Activated CD8-positive, alpha-beta T cell treated with anti-CD3 and anti-CD28 coated beads, Interleukin-2, amount 10 ng/mL, durations not matched to agents 7 days and 5 days (primary cell): ENCODE data around the gene DNAH3. TPM values are rescaled to one million over a fixed set of nuclear protein-coding genes. Genes with fewer than 3 reads are reported as not detected.
"Not testable (repeated sequence)": the region's sequence is repeated elsewhere in the genome, so short reads cannot be mapped to it uniquely, and the experiment has no call there.

Source experiments
- ATAC-seq: fragments of 150-1000 bp; cut with Tn5 transposase; one replicate; pipeline ENCODE4 v1.10.0; 2021; ENCODE audit warnings: moderate library complexity
- CTCF ChIA-PET: fragments of 350-600 bp; sonication (Branson Sonifier 250); formaldehyde crosslinking; loops from one replicate; lab custom pipeline; 2021; ENCODE audit warnings: antibody characterized with exemption; lab: Charles Lee
- POLR2A ChIA-PET: fragments of 350-600 bp; sonication (Branson Sonifier 250); formaldehyde crosslinking; loops from one replicate; lab custom pipeline; 2021; ENCODE audit warnings: antibody characterized with exemption; lab: Charles Lee
- DNase-seq: peaks from one replicate; pipeline ENCODE4 v3.0.0-alpha.2; 2020
- H3K27ac Mint-ChIP-seq: one replicate; pipeline ENCODE4 v1.8.0; 2021; ENCODE audit warnings: mild to moderate bottlenecking, mixed read lengths
- H3K27me3 Mint-ChIP-seq: one replicate; pipeline ENCODE4 v1.8.0; 2021; ENCODE audit warnings: low read depth, mixed read lengths
- H3K36me3 Mint-ChIP-seq: one replicate; pipeline ENCODE4 v1.8.0; 2021; ENCODE audit warnings: low read depth, mixed read lengths
- H3K4me1 Mint-ChIP-seq: one replicate; pipeline ENCODE4 v1.8.0; 2021; ENCODE audit warnings: low read depth, mixed read lengths
- H3K4me3 Mint-ChIP-seq: one replicate; pipeline ENCODE4 v1.8.0; 2021; ENCODE audit warnings: mild to moderate bottlenecking, mixed read lengths
- H3K9me3 Mint-ChIP-seq: one replicate; pipeline ENCODE4 v1.8.0; 2022; ENCODE audit warnings: mixed read lengths; ENCODE audit not compliant: insufficient read depth
- total RNA-seq, 2 experiments: library from RNA; stranded (reverse); gene quantifications; one replicate each; pipeline ENCODE4 v1.2.3, GENCODE V29; 2021

The DNAH3 gene
- total RNA-seq, 2 experiments from 2014 or later, result not detected

DNA sequence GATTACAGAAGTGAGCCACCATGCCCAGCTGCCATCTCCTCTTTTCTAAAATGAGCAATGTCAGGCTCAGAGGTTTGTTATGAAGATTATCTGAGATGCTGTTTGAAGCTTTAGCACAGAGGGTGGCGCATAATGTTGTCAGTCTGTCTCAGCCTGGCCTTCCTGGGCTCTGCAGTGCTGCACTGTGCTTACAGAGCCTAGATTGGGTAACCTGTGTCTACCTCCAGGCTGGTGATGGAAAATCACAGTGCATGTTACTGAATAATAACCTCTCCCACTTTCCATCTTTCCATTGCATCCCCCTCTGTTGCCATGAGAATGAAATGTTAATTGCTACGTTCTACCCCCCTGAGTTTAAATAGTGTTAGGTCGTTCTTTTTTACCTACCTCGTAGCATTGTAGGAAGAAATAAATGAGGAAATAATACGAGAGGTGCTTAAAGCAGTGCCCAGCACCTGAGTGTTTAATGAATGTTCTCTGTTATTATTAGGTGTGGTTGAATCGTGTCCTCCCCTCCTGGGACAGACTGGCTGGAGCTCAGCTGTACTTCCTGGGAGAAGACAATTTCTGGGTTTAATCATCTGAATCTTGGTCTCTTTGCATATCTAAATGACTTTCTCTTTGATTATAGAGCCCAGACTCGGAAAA lies 14.0 kb upstream of the DNAH3 start:
- no peak for DNase-seq
- H3K27me3 Mint-ChIP-seq, result no peaks in the 10 kb centered on the region
- ChIA-PET CTCF (no interaction called here), POLR2A (no interaction called here)
- peaks cover 4% of the 10 kb centered on the region for H3K4me1 Mint-ChIP-seq
- no peaks in the 10 kb centered on the region for H3K9me3 Mint-ChIP-seq
- no peak for ATAC-seq
- peaks cover 24% of the 10 kb centered on the region for H3K36me3 Mint-ChIP-seq
- H3K27ac Mint-ChIP-seq, result no peak overlapping the region
- H3K4me3 Mint-ChIP-seq, result no peak overlapping the region

DNA sequence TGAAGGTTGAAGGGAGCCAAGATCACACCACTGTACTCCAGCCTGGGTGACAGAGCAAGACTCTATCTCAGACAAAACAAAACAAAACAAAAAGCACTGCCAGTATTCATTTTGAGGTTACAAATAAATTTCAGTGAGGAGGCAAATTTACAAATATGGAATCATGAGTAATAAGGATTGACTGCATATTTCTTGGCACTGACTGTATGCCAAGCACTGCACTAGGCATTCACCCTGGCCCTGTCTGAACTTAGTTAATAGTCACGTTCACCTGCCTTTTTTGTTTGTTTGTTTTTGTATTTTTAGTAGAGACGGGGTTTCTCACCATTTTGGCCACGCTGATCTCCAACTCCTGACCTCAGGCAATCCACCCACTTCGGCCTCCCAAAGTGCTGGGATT lies 12.9 kb upstream of the DNAH3 start:
- no peak for ATAC-seq
- no peaks in the 10 kb centered on the region for H3K27me3 Mint-ChIP-seq
- peaks cover 12% of the 10 kb centered on the region for H3K4me1 Mint-ChIP-seq
- ChIA-PET CTCF (no interaction called here), POLR2A (no interaction called here)
- H3K27ac Mint-ChIP-seq, result no peak overlapping the region
- H3K36me3 Mint-ChIP-seq, result peaks cover 24% of the 10 kb centered on the region
- no peak overlapping the region for H3K4me3 Mint-ChIP-seq
- no peaks in the 10 kb centered on the region for H3K9me3 Mint-ChIP-seq
- DNase-seq, result no peak

DNA sequence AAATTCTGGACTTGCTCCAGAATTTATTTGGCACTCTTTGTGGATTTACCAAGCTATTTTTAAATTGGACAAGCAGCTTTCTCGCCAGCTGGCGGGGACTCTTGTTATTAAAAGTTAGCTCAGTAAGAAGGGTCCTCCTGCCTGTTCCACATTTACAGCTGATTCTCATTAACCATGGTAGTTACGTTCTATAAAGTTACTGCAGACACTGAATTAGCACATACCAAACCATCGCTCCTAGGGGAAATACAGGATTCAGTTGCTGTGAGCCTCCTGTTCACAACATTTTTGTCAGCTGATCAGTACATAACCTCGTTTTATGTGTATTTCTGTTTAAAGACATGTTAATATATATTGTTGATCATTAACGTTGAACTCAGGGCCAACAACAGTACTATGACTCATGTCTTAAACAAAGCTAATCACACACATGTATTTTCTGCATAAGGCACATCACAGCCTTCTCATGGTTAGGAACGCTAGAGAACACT lies 12.1 kb upstream of the DNAH3 start:
- ATAC-seq (no peak), DNase-seq (no peak)
- Mint-ChIP-seq H3K27ac (no peak overlapping the region), H3K27me3 (no peaks in the 10 kb centered on the region), H3K9me3 (no peaks in the 10 kb centered on the region), H3K4me1 (peaks cover 18% of the 10 kb centered on the region), H3K36me3 (peaks cover 24% of the 10 kb centered on the region), H3K4me3 (no peak overlapping the region)
- ChIA-PET CTCF (no interaction called here), POLR2A (no interaction called here)

DNA sequence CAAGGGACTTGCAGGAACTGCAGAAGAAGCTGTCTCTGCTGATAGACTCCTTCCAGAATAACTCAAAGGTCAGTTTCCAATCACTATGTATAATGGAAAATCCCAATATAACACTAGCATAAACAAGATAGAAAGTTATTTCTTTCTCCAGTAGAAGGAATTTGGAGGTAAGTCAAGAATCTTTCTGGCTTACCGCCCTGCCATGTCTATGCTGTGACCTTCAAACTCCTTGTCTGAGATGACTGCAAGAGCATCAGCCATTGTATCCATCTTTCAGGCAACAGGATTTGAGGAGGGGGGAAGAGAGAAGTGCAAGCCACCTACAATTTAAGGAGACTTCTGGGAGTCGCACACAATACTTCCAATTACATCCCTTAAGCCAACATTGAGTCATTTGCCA lies 10.6 kb upstream of the DNAH3 start:
- no peak overlapping the region for H3K27ac Mint-ChIP-seq
- ChIA-PET CTCF (interaction anchor here (1.1 kb wide), 1 partner anchor 387 kb away, joined by 4 read pairs; no protein-coding TSS in a partner anchor), POLR2A (no interaction called here)
- H3K4me3 Mint-ChIP-seq, result no peak overlapping the region
- peaks cover 20% of the 10 kb centered on the region for H3K4me1 Mint-ChIP-seq
- ATAC-seq, result no peak
- DNase-seq, result no peak
- no peaks in the 10 kb centered on the region for H3K9me3 Mint-ChIP-seq
- H3K27me3 Mint-ChIP-seq, result no peaks in the 10 kb centered on the region
- peaks cover 24% of the 10 kb centered on the region for H3K36me3 Mint-ChIP-seq

DNA sequence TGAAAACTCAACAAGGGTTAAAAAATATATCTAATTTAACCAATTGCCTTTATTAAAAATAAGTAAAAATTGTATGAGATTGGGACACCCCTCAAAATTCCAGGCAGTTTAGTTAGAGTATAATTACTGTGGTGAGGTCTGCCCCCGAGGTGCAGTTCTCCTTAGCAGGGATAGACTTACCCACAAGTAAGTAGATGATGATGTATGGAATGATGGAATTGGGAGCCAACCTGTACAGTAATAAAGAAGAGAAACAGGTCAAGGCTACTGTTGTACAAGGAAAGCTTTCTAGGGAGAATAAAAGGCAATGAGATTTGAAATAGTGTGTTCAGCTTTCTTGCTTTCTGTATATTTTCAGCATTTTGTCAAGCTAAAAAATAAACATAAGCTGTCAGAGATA lies 9.6 kb upstream of the DNAH3 start:
- Mint-ChIP-seq H3K4me1 (peaks cover 20% of the 10 kb centered on the region), H3K4me3 (no peak overlapping the region), H3K27ac (no peak overlapping the region), H3K36me3 (peaks cover 21% of the 10 kb centered on the region), H3K27me3 (no peaks in the 10 kb centered on the region), H3K9me3 (no peaks in the 10 kb centered on the region)
- CTCF ChIA-PET, result interaction anchor here (1.1 kb wide), 1 partner anchor 386 kb away, joined by 4 read pairs; no protein-coding TSS in a partner anchor
- DNase-seq, result no peak
- no peak for ATAC-seq
- POLR2A ChIA-PET, result no interaction called here

DNA sequence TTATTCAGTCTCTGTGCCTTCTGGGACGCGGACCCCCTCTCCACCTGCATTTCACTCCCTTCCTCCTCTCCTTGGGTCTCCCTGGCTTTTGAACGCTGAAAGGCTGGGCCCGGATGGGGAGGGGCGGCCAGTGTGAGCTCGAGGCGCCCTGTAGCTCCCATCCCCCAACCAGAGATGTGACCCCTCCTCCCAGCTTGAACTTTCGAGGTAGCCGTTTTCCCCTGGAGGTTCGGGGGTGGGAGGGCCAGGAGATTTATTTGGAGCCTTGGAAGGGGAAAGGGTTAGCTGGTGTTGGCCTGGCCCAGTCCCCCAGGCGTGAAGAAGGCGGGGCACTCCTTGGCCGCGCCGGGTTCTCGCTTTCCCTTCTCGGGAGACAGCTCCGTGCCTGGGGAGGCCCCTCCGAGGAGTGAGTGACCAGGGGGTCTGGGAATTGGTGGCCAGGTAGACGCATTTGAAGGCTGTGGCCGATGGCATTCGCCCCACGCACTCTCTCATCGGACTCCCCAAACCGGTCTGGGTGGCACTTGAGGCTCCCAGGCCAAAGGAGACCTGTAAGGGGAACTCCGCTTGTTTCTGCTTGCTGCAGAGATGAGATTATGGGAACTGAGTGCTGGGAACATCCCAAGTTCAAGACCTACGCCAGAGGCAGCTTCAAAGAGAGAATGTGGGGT lies 8.8 kb upstream of the DNAH3 start:
- ChIA-PET POLR2A (no interaction called here), CTCF (interaction anchor here (0.9 to 1.2 kb wide), 3 partner anchors 9 to 309 kb away, joined by 3 read pairs; no protein-coding TSS in a partner anchor)
- H3K4me1 Mint-ChIP-seq, result peaks cover 20% of the 10 kb centered on the region
- peak overlapping the region; percentile 65 for H3K27ac Mint-ChIP-seq
- DNase-seq, result no peak
- peaks cover 17% of the 10 kb centered on the region for H3K36me3 Mint-ChIP-seq
- ATAC-seq, result no peak
- H3K4me3 Mint-ChIP-seq, result peak overlapping the region; percentile 80
- no peaks in the 10 kb centered on the region for H3K9me3 Mint-ChIP-seq
- H3K27me3 Mint-ChIP-seq, result no peaks in the 10 kb centered on the region

DNA sequence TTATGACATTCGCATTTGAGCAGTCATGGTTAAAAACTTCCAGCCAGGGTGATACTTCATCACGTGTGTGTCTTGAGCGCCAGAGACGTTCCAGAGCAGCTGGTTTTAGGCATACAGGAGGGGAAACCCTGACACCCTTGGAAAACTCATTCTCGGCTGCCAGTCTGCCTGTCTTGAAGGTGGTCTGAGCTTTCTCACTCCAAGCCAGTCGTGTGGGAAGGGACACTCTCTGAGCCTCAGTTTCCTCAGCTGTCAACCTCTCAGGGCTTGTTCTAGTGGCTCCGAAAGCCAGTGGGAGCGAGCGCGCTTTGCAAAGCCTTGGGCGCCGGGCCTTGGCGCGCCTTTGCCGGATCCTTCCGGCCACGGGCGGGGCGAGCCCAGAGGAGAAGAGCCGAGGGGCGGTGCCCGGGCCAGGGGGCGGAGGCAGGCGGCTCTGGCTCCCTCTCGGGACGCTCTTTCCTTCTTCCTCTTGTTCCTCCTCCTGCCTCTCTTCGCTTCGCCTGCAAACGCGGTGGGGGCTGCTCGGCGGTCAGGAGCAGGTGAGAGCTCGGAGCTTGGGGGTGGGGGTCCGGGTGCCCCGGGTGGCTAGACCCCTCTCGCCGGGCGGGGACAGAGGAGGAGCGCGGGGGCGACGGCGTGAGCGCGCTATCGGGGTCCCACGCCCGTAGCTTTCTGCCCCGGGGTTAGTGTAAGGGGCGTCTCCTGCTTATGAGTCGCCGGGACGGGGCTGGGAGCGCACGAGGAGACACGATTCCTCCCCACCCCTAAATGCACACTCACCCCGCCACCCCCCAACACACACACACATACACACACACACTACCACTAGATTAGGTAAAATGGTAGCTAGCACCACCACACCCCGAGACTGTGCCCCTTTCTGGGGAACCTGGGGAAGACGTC lies 7.8 kb upstream of the DNAH3 start, which contains the start of gene LDAF1:
TSS of gene LDAF1 (plus strand) at position 467 of the 903 bp plus-strand sequence. CDS start 2,509 bp downstream, outside the sequence.
- Mint-ChIP-seq H3K27me3 (no peaks in the 10 kb centered on the region), H3K4me1 (peaks cover 20% of the 10 kb centered on the region), H3K27ac (peak within 1 kb of the TSS; percentile 65), H3K9me3 (no peaks in the 10 kb centered on the region), H3K4me3 (peak within 1 kb of the TSS; percentile 80), H3K36me3 (peaks cover 12% of the 10 kb centered on the region)
- POLR2A ChIA-PET, result no interaction called here
- CTCF ChIA-PET, result interaction anchor here (0.6 to 1.8 kb wide), 5 partner anchors 9 to 308 kb away, joined by 3 to 9 read pairs (median 3); no protein-coding TSS in a partner anchor
- DNase-seq, result peak; percentile 86
- ATAC-seq, result peak; percentile 99

DNA sequence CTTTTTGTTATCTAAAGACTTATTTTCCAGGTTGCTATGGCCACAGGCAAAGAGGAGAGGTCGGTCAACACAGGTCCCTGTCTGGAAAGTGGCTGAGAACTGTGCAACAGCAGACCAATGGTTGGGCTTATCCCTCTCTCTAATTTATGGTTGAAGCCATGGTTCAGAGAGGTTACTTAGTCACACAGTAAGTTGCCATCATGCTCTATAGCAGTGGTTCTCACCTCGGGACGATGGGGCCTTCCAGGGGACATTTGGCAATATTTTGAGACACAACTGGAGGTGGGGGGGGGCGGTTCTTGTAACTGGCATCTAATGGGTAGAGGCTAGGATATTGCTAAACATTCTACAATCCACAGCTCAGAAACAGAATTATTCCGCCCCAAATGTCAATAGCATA lies 7.0 kb upstream of the DNAH3 start:
- POLR2A ChIA-PET, result no interaction called here
- CTCF ChIA-PET, result interaction anchor here (0.6 to 1.8 kb wide), 2 partner anchors 31 to 145 kb away, joined by 3 to 9 read pairs; no protein-coding TSS in a partner anchor

DNA sequence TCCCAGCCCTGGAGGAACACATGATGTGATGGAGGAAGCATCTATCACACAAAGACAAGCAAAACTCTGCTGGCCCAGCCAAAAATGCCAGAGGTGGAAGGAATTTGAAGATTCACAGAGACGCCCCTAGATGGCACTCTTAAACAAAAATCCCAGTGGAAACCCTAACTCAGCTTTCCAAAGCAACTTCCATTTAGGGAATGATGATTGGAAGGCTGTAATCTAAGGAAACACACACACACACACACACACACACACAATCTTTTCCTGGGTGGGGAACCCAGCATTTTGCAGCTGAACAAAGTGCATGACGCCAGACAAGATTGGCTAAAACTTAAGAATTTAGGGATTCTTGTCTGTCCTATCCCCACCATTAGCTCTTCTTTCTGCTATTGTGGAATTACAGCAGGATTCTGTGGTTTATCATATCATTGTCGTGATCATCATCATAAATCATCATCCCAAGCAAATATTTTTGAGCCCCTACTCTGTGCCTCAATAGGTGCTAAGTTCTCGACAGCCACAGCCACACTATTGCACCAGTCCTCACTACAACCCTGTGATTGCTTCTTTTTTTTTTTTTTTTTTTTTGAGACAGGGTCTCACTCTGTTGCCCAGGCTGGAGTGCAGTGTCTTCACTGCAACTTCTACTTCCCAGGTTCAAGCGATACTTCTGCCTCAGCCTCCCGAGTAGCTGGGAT lies 6.3 kb upstream of the DNAH3 start:
- H3K27ac Mint-ChIP-seq, result no peak overlapping the region
- no peak overlapping the region for H3K4me3 Mint-ChIP-seq
- DNase-seq, result no peak
- H3K4me1 Mint-ChIP-seq, result peaks cover 20% of the 10 kb centered on the region
- H3K9me3 Mint-ChIP-seq, result no peaks in the 10 kb centered on the region
- POLR2A ChIA-PET, result no interaction called here
- H3K36me3 Mint-ChIP-seq, result peaks cover 5% of the 10 kb centered on the region
- no peaks in the 10 kb centered on the region for H3K27me3 Mint-ChIP-seq
- CTCF ChIA-PET, result interaction anchor here (0.8 to 1.8 kb wide), 3 partner anchors 23 to 208 kb away, joined by 3 to 9 read pairs (median 3); no protein-coding TSS in a partner anchor
- no peak for ATAC-seq

More for the DNA sequence above, 7.0 kb upstream of the DNAH3 start:
- ATAC-seq (no peak), DNase-seq (no peak)
- Mint-ChIP-seq H3K4me3 (peak overlapping the region; percentile 80), H3K36me3 (peaks cover 7% of the 10 kb centered on the region), H3K27me3 (no peaks in the 10 kb centered on the region), H3K4me1 (peaks cover 20% of the 10 kb centered on the region), H3K9me3 (no peaks in the 10 kb centered on the region), H3K27ac (no peak overlapping the region)

DNA sequence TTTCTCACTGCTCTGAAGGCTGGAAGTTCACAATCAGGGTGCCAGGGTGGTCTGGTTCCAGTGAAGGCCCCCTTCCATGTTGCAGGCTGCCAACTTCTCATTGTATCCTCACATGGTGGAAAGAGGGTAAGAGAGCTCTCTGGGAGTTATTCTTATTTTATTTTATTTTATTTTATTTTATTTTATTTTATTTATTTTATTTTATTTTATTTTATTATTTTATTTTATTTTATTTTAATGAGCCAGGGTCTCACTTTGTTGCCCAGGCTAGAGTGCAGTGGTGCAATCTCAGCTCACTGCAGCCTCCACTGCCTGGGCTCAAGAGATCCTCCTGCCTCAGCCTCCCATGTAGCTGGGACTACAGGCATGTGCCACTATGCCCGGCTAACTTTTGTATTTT lies 5.4 kb upstream of the DNAH3 start:
- CTCF ChIA-PET, ATAC-seq, H3K27me3 Mint-ChIP-seq, DNase-seq, H3K36me3 Mint-ChIP-seq, POLR2A ChIA-PET, H3K9me3 Mint-ChIP-seq, H3K4me3 Mint-ChIP-seq, H3K27ac Mint-ChIP-seq: not testable (repeated sequence)
- peaks cover 20% of the 10 kb centered on the region for H3K4me1 Mint-ChIP-seq
